Activated T-helper 17 cell treated with anti-CD3 and anti-CD28 coated beads, Interleukin-2, amount 50 U/mL, for 72 hours (primary cell): Measurements from ENCODE around the gene NSMCE1. TPM values are rescaled to one million over a fixed set of nuclear protein-coding genes. Genes with fewer than 3 reads are reported as not detected.
"Not testable (repeated sequence)": the region's sequence is repeated elsewhere in the genome, so short reads cannot be mapped to it uniquely, and the experiment has no call there.

Source experiments
- ATAC-seq: fragments of 150-1000 bp; cut with Tn5 transposase; replicated peaks from 2 replicates; pipeline ENCODE4 v1.10.0; 2021; ENCODE audit warnings: mild to moderate bottlenecking, moderate library complexity
- H3K27ac Mint-ChIP-seq: one replicate; pipeline ENCODE4 v1.8.0; 2022; ENCODE audit warnings: mixed read lengths
- H3K27me3 Mint-ChIP-seq: one replicate; pipeline ENCODE4 v1.8.0; 2022; ENCODE audit warnings: mixed read lengths
- H3K36me3 Mint-ChIP-seq: one replicate; pipeline ENCODE4 v1.8.0; 2022; ENCODE audit warnings: low read depth, mild to moderate bottlenecking, mixed read lengths
- H3K4me1 Mint-ChIP-seq: one replicate; pipeline ENCODE4 v1.8.0; 2022; ENCODE audit warnings: mixed read lengths
- H3K4me3 Mint-ChIP-seq: one replicate; pipeline ENCODE4 v1.8.0; 2022; ENCODE audit warnings: mild to moderate bottlenecking, mixed read lengths
- H3K9me3 Mint-ChIP-seq: one replicate; pipeline ENCODE4 v1.8.0; 2022; ENCODE audit warnings: mixed read lengths
- total RNA-seq, 2 donors: library from RNA; stranded (reverse); gene quantifications; one replicate each; pipeline ENCODE4 v1.2.3, GENCODE V29; 2022

NSMCE1 gene
- total RNA-seq, 2 donors from 2014 or later, result 59.6 to 99.8 TPM

DNA sequence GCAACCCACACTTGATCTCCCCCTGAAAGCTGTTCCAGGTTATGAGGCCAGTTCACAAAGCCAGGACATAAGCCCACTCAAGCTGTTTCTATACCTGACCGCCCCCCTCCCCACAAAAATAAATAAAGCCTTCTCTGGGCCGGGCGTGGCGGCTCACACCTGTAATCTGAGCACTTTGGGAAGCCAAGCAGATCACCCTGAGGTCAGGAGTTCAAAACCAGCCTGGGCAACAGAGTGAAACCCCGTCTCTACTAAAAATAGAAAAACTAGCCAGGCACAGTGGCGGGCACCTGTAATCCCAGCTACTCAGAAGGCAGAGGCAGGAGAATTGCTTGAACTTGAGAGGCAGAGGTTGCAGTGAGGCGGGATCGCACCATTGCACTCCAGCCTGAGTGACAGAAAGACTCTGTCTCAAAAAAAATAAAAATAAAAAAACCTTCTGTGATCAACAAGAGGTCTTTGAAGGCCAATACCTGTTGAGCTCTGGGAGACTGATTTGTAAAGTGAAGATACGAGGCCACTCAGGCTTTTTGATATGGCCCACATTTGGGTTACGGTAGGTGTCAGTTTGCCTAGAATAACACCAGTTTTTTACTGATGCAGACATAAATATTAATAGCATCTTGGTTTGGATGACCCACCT is 63.0 kb downstream of the NSMCE1 start:
- Mint-ChIP-seq H3K9me3 (no peaks in the 10 kb centered on the region), H3K27me3 (no peaks in the 10 kb centered on the region), H3K36me3 (peaks cover 9% of the 10 kb centered on the region), H3K27ac (no peak overlapping the region), H3K4me1 (peaks cover 6% of the 10 kb centered on the region), H3K4me3 (no peak overlapping the region)
- no peak for ATAC-seq

DNA sequence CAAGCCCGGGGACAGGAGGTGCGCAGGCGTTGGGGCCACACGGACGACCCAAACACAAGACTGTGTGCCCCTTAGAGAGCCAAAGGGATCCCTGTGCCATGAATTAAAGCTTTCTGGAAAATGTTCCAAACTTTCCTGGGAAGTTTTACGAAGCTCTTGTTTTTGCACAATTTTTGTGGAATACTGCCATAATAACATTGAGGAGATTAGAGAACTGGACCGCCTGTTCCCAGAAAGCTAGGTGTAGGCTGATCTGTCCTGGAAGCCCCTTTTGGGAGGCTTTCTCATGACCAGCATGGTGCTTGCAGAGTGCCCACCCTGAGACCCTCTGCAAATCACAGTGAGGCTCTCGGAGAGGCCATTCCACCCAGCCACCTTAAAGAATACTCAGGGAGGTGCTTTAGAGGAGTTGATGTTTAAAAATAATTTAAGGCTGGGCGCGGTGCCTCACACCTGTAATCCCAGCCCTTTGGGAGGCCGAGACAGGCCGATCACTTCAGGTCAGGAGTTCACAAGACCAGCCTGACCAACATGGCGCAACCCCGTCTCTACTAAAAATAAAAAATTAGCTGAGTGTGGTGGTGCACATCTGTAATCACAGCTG is 64.2 kb downstream of the NSMCE1 start:
- peaks cover 17% of the 10 kb centered on the region for H3K4me1 Mint-ChIP-seq
- H3K9me3 Mint-ChIP-seq, result no peaks in the 10 kb centered on the region
- peak overlapping the region; percentile 85 for H3K4me3 Mint-ChIP-seq
- peaks cover 8% of the 10 kb centered on the region for H3K36me3 Mint-ChIP-seq
- ATAC-seq, result no peak
- no peaks in the 10 kb centered on the region for H3K27me3 Mint-ChIP-seq
- H3K27ac Mint-ChIP-seq, result peak overlapping the region; percentile 96

DNA sequence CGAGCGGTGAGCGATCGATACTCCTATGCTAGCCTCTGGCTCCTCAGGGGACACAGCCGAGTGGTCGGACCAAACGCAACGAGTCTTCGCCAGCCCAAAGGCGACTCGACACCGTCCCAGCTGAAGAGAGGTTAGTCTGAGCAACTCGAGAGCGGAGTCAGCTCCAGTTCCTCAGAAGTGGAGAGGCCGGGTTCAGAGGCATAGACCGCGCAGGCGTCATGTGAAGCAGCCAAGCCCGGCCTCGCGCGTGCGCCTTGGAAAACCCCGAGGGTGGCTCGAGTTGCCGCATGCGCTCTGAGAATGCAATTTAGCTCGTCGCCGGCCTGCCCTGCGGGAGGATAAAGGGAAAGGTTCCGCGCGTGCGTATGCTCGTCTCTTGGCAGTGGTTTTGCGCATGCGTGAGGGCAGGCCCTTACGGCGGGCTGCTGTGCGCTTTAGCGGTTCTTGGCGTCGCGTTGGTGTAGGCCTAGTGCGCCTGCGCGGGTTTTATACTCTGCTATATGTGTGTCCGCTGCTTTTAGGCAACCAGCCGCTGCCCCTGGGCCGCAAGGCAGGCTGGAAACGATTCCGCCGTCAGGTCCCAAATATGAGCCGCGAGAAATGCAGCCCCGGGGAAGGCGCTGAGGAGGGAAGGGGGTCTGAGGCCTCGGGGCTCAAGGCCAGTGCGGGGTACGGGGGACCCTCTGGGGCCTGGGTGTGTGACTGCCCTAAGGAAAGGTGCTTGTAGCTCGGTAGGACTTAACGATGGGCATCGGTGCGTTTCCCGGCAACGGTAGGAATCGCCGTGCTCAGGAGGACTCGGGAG is 64.9 kb downstream of the NSMCE1 start, which contains the start of gene KDM8:
KDM8 (plus strand) TSS at position 20 of the 805 bp plus-strand sequence. CDS start 6,598 bp downstream, outside the sequence.
- H3K36me3 Mint-ChIP-seq, result peaks cover 8% of the 10 kb centered on the region
- H3K27ac Mint-ChIP-seq, result peak within 1 kb of the TSS; percentile 96
- ATAC-seq, result peak; percentile 86
- H3K9me3 Mint-ChIP-seq, result no peaks in the 10 kb centered on the region
- no peaks in the 10 kb centered on the region for H3K27me3 Mint-ChIP-seq
- peak within 1 kb of the TSS; percentile 85 for H3K4me3 Mint-ChIP-seq
- peaks cover 24% of the 10 kb centered on the region for H3K4me1 Mint-ChIP-seq

DNA sequence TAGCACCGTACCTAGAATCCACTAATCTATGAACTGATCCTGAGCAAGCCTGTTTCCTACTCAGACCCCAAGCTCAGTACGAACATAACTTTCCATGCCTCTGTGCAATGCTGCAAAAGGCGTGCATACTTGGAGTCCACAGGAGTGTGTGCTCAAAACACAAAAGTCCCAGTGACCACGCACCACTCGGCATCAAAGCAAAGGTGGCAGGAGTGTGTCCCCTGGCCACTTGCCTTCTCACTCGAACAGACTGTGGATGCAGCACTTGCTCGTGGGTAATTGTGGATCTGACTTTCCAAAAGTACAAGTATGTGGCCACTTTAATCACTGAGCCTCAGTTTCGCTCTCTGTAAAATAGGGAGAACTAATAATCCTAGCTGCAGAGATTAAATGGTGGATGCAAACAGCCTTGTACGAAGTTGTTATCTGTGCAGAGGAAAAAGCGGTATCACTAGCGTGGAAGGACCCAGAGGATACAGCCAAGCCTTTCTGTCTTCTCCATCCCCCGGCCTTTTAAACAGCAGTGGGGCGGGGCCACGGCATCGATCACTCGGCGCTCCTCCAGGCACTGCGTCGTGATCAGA is 65.6 kb downstream of the NSMCE1 start:
- H3K27me3 Mint-ChIP-seq, result no peaks in the 10 kb centered on the region

DNA sequence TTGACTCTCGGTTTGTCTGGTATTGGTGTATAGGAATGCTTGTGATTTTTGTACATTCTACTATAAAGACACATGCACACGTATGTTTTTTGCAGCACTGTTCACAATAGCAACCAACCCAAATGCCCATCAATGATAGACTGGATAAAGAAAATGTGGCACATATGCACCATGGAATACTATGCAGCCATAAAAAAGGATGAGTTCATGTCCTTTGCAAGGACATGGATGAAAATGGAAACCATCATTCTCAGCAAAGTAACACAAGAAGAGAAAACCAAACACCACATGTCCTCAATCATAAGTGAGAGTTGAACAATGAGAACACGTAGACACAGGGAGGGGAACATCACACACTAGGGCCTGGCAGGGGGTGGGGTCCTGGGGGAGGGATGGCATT is 67.7 kb downstream of the NSMCE1 start:
- ATAC-seq, H3K36me3 Mint-ChIP-seq, H3K9me3 Mint-ChIP-seq, H3K27me3 Mint-ChIP-seq: not testable (repeated sequence)
- Mint-ChIP-seq H3K4me1 (peaks cover 34% of the 10 kb centered on the region), H3K27ac (peak overlapping the region; percentile 92), H3K4me3 (peak overlapping the region; percentile 72)

More for the DNA sequence above, 65.6 kb downstream of the NSMCE1 start:
- peak; percentile 79 for ATAC-seq
- peaks cover 8% of the 10 kb centered on the region for H3K36me3 Mint-ChIP-seq
- H3K4me3 Mint-ChIP-seq, result peak overlapping the region; percentile 85
- H3K27ac Mint-ChIP-seq, result peak overlapping the region; percentile 96
- H3K4me1 Mint-ChIP-seq, result peaks cover 25% of the 10 kb centered on the region
- H3K9me3 Mint-ChIP-seq, result no peaks in the 10 kb centered on the region

DNA sequence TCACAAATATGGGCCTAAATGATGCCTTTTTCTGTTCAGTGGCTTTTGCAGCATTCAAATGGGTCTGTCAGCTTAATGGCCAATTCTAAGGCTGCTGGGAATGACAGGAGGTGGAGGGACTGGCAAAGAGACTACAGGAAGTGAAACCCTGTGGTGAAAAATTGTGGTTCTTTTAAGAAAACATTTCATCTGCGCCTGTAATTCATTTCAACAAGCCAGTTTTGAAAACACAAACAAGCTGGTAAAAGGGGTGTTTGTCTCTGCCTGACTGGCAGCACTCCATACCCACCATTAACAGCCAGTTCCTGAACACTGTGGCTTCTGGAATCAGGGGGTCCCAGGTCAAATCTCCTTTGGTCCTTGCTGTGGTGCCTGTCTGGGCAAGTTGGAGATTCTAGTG is 68.8 kb downstream of the NSMCE1 start:
- Mint-ChIP-seq H3K27me3 (no peaks in the 10 kb centered on the region), H3K36me3 (peaks cover 8% of the 10 kb centered on the region), H3K9me3 (no peaks in the 10 kb centered on the region), H3K4me1 (peaks cover 46% of the 10 kb centered on the region), H3K4me3 (peak overlapping the region; percentile 72), H3K27ac (peak overlapping the region; percentile 92)
- ATAC-seq, result peak; percentile 9

DNA sequence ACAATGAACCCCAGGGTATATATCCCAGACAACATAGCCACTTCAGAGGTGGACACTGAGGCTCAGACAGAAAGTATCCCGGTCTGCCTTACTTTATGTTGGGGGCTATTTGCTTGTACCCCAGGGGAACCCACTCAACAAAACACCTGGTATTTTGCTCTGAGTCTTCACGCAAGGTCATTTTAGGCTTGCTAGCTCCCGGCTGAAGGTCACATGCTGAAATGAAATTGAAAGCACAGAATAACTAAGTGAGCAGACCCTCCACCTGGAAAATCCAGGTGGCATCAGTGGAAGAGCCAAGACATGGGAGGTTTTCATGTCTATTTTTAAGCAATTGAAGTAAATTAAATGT is 69.4 kb downstream of the NSMCE1 start:
- no peaks in the 10 kb centered on the region for H3K27me3 Mint-ChIP-seq
- peaks cover 48% of the 10 kb centered on the region for H3K4me1 Mint-ChIP-seq
- peak overlapping the region; percentile 72 for H3K4me3 Mint-ChIP-seq
- ATAC-seq, result no peak
- H3K36me3 Mint-ChIP-seq, result peaks cover 8% of the 10 kb centered on the region
- no peak overlapping the region for H3K27ac Mint-ChIP-seq
- H3K9me3 Mint-ChIP-seq, result no peaks in the 10 kb centered on the region

DNA sequence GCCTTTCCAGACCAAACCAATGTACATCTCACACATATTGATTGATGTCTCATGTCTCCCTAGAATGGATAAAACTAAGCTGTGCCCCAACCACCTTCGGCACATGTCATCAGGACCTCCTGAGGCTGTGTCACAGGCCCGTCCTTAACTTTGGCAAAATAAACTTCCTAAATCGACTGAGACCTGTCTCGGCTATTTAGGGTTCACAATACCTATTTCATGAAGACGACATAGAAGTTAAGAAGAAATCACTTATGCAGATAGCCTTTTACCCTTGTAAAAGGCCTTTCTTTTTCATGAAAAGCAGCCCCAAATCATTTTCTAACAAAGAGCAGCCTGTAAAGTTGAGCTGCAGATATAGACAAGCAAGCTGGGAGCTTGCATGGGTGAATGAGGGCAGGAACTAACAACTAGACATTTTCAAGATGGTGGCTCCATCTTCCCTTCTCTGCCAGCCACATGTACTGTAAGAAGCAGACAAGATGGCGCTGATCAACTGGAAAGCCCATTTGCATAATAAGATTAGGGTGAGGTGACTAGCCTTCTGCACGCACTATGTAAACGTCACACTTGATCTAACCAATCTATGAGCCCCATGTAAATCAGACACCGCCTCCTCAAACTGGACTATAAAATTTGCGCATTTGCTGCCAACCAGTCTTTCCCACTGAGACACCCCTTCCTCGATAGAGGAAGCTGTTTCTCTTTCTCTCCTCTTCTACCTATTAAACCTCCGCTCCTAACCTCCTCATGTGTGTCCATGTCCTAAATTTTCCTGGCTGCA is 69.9 kb downstream of the NSMCE1 start:
- H3K27me3 Mint-ChIP-seq, result no peaks in the 10 kb centered on the region
- peaks cover 4% of the 10 kb centered on the region for H3K36me3 Mint-ChIP-seq
- H3K4me1 Mint-ChIP-seq, result peaks cover 48% of the 10 kb centered on the region
- ATAC-seq, result no peak
- H3K27ac Mint-ChIP-seq, result no peak overlapping the region
- peak overlapping the region; percentile 72 for H3K4me3 Mint-ChIP-seq
- H3K9me3 Mint-ChIP-seq, result no peaks in the 10 kb centered on the region

DNA sequence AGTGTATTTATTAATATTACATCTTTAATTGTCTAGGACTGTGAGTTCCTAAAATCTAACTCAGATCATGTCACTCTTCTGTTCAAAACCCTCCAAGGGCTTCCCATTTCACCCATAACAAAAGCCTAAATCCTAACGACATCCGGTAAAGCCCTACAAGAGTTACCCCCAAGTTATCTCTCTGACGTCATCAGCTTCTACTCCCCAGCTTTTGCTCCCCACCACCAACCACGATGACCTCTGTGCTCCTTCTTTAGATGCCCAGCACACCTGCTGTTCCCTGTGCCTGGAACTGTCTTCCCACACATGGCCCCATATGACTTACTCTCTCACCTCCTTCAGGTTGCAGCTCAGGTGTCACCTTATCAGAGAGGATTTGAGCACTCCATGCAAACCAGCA is 71.6 kb downstream of the NSMCE1 start:
- Mint-ChIP-seq H3K27me3 (no peaks in the 10 kb centered on the region), H3K9me3 (no peaks in the 10 kb centered on the region), H3K4me1 (peaks cover 48% of the 10 kb centered on the region), H3K4me3 (no peak overlapping the region), H3K36me3 (no peaks in the 10 kb centered on the region), H3K27ac (no peak overlapping the region)
- ATAC-seq, result no peak

DNA sequence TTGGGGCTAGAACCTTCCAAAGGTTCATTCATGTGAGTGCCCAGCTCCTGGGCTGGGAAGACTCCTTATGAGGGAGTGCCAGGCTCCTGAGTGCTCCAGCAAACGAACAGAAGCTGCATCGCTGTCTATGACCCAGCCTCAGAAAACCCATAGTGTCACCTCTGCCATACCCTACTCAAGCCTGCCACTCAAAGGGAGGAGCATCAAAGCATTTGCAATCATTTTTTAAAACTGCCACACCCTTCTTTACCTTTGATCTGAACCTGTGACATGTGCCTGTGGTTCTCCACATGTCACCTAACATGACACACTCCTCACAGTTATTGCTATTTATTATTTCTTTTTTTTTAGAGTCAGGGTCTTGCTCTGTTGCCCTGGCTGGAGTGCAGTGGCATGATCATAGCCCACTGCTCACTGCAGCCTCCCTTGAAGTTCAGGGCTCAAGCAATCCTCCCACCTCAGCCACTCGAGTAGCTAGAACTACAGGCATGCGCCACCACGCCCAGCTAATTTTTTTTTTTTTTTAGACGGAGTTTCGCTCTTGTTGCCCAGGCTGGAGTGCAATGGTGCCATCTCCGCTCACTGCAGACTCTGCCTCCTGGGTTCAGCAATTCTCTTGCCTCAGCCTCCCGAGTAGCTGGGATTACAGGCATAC is 72.5 kb downstream of the NSMCE1 start:
- Mint-ChIP-seq H3K36me3 (no peaks in the 10 kb centered on the region), H3K27me3 (no peaks in the 10 kb centered on the region), H3K9me3 (no peaks in the 10 kb centered on the region), H3K4me3 (peak overlapping the region; percentile 7), H3K27ac (peak overlapping the region; percentile 37), H3K4me1 (peaks cover 47% of the 10 kb centered on the region)
- ATAC-seq, result peak; percentile 40

DNA sequence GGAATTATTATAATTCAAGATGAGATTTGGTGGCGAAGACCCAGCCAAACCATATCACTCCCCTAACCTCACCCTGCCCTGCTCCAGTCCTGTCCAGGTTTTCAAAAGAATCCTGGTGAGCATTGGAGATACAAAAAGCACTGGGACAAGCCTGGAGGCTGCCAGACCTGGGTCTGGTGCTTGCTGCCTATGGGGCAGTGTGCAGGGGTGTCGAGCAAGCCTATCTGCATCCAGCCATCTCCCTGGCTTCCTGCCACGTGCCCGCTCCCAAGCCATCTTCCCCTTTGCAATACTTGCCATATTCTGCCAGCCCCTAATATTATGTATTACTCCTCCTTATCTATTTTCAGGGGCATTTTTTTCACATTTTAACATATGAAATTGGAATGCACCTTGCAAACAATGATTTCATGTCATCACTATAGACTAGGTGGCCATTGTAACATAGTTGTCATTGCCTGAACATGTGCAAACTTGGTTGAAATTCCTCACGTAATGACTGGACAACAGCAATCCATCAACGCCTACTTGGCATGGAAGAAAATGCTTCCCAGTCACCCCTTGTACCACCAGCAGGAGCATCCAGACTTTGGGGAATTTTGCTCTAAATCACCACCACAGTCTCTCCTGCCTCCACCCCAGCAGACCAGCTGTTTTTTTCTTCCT is 73.4 kb downstream of the NSMCE1 start:
- H3K9me3 Mint-ChIP-seq, result no peaks in the 10 kb centered on the region
- peaks cover 39% of the 10 kb centered on the region for H3K4me1 Mint-ChIP-seq
- no peak overlapping the region for H3K4me3 Mint-ChIP-seq
- no peak for ATAC-seq
- no peaks in the 10 kb centered on the region for H3K36me3 Mint-ChIP-seq
- no peaks in the 10 kb centered on the region for H3K27me3 Mint-ChIP-seq
- H3K27ac Mint-ChIP-seq, result peak overlapping the region; percentile 37

DNA sequence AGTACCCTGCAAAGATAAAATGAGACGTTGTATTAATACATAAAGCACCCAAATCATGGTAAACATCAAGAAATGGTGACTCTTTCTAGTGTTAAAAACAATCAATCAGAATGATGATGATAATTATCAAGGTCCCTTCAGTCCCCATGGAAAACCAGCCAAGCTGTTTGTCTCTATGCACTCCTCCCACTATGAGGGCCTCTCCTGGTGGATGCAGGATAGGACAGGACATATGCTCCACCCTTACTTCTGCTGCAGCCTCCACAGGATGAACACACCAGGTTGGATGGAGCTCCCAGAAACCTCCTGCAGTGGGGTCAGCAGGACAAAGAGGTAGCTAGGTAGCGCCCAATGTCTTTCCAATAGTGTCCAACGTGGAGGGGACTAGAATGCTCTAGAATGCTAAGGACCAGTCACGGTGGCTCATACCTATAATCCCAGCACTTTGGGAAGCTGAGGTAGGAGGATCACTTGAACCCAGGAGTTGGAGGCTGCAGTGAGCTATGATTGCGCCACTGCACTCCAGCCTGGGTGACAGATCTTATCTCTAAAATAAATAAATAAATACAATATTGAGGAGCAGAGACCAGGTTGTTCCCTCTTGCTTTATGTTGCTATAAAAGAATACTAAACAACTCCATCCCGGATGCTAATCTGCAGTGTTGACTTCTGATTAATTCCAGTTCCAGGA is 75.1 kb downstream of the NSMCE1 start:
- no peaks in the 10 kb centered on the region for H3K36me3 Mint-ChIP-seq
- peaks cover 23% of the 10 kb centered on the region for H3K4me1 Mint-ChIP-seq
- no peak overlapping the region for H3K4me3 Mint-ChIP-seq
- H3K9me3 Mint-ChIP-seq, result no peaks in the 10 kb centered on the region
- no peaks in the 10 kb centered on the region for H3K27me3 Mint-ChIP-seq
- no peak for ATAC-seq
- no peak overlapping the region for H3K27ac Mint-ChIP-seq
